Activated CD8-positive, alpha-beta memory T cell treated with anti-CD3 and anti-CD28 coated beads, Interleukin-2, amount 10 ng/mL, durations not matched to agents 7 days and 5 days (primary cell): ENCODE measurements around the gene ATP6AP2. TPM values are rescaled to one million over a fixed set of nuclear protein-coding genes. Genes with fewer than 3 reads are reported as not detected.
A peak's percentile ranks its signal among the peaks of the same experiment; 100 is the strongest.
"Not testable (repeated sequence)": the region's sequence is repeated elsewhere in the genome, so short reads cannot be mapped to it uniquely, and the experiment has no call there.

Experiments
- ATAC-seq: fragments of 150-1000 bp; cut with Tn5 transposase; one replicate; pipeline ENCODE4 v1.10.0; 2021; ENCODE audit warnings: moderate library complexity
- CTCF ChIA-PET: fragments of 350-600 bp; sonication (Branson Sonifier 250); formaldehyde crosslinking; loops from one replicate; lab custom pipeline; 2021; ENCODE audit warnings: antibody characterized with exemption; lab: Charles Lee
- DNase-seq: peaks from one replicate; pipeline ENCODE4 v3.0.0-alpha.2; 2020
- H3K27ac Mint-ChIP-seq: one replicate; pipeline ENCODE4 v1.8.0; 2021; ENCODE audit warnings: mild to moderate bottlenecking, mixed read lengths
- H3K27me3 Mint-ChIP-seq: one replicate; pipeline ENCODE4 v1.8.0; 2021; ENCODE audit warnings: mixed read lengths
- H3K36me3 Mint-ChIP-seq: one replicate; pipeline ENCODE4 v1.8.0; 2021; ENCODE audit warnings: mild to moderate bottlenecking, mixed read lengths
- H3K4me1 Mint-ChIP-seq: one replicate; pipeline ENCODE4 v1.8.0; 2021; ENCODE audit warnings: mixed read lengths
- H3K4me3 Mint-ChIP-seq: one replicate; pipeline ENCODE4 v1.8.0; 2021; ENCODE audit warnings: mild to moderate bottlenecking, moderate library complexity, mixed read lengths
- H3K9me3 Mint-ChIP-seq: one replicate; pipeline ENCODE4 v1.8.0; 2022; ENCODE audit warnings: low read depth, mixed read lengths
- total RNA-seq, 2 experiments: library from RNA; stranded (reverse); gene quantifications; one replicate each; pipeline ENCODE4 v1.2.3, GENCODE V29; 2021

The ATP6AP2 gene
- total RNA-seq, 2 experiments from 2014 or later, result 52.1 to 67.8 TPM

GRCh38 chrX:40581336-40581920 lies 658 bp downstream of the ATP6AP2 start:
- peak; percentile 40 for DNase-seq
- Mint-ChIP-seq H3K27ac (peak overlapping the region; percentile 76), H3K9me3 (no peaks in the 10 kb centered on the region), H3K4me3 (peak overlapping the region; percentile 72), H3K27me3 (no peaks in the 10 kb centered on the region), H3K36me3 (no peaks in the 10 kb centered on the region), H3K4me1 (peaks cover 26% of the 10 kb centered on the region)
- no peak for ATAC-seq
- CTCF ChIA-PET, result no interaction called here

GRCh38 chrX:40582178-40582577 lies 1.4 kb downstream of the ATP6AP2 start:
- Mint-ChIP-seq H3K4me3 (peak overlapping the region; percentile 72), H3K4me1 (peaks cover 26% of the 10 kb centered on the region)
- H3K36me3 Mint-ChIP-seq, DNase-seq, H3K27ac Mint-ChIP-seq, H3K9me3 Mint-ChIP-seq, CTCF ChIA-PET, H3K27me3 Mint-ChIP-seq, ATAC-seq: not testable (repeated sequence)

GRCh38 chrX:40582811-40583210 lies 2.0 kb downstream of the ATP6AP2 start:
- CTCF ChIA-PET, result no interaction called here

GRCh38 chrX:40587623-40588022 lies 6.9 kb downstream of the ATP6AP2 start:
- H3K4me3 Mint-ChIP-seq, H3K36me3 Mint-ChIP-seq, H3K27me3 Mint-ChIP-seq, DNase-seq, H3K9me3 Mint-ChIP-seq, H3K27ac Mint-ChIP-seq: not testable (repeated sequence)
- peak; percentile 52 for ATAC-seq
- CTCF ChIA-PET, result interaction anchor here (1.4 kb wide), 1 partner anchor 44 kb away, joined by 3 read pairs; no protein-coding TSS in a partner anchor
- peaks cover 35% of the 10 kb centered on the region for H3K4me1 Mint-ChIP-seq

More at GRCh38 chrX:40582811-40583210, 2.0 kb downstream of the ATP6AP2 start:
- no peak overlapping the region for H3K4me3 Mint-ChIP-seq
- H3K27ac Mint-ChIP-seq, result no peak overlapping the region
- H3K36me3 Mint-ChIP-seq, result no peaks in the 10 kb centered on the region
- no peaks in the 10 kb centered on the region for H3K9me3 Mint-ChIP-seq
- H3K27me3 Mint-ChIP-seq, result no peaks in the 10 kb centered on the region
- ATAC-seq (no peak), DNase-seq (no peak)
- H3K4me1 Mint-ChIP-seq, result peaks cover 30% of the 10 kb centered on the region

- not testable (repeated sequence) for DNase-seq, H3K9me3 Mint-ChIP-seq, H3K4me3 Mint-ChIP-seq, H3K27me3 Mint-ChIP-seq
- Mint-ChIP-seq H3K36me3 (peaks cover 18% of the 10 kb centered on the region), H3K4me1 (peaks cover 24% of the 10 kb centered on the region), H3K27ac (peak overlapping the region; percentile 71)
- ATAC-seq, result peak; percentile 83
- CTCF ChIA-PET, result interaction anchor here (0.8 kb wide), 1 partner anchor 9 kb away, joined by 3 read pairs; the partner anchor contains the start of gene ATP6AP2
Measured at GRCh38 chrX:40589616-40590321, 9.0 kb downstream of the ATP6AP2 start.

GRCh38 chrX:40603446-40603845 lies 22.7 kb downstream of the ATP6AP2 start:
- H3K27me3 Mint-ChIP-seq, result no peaks in the 10 kb centered on the region
- H3K36me3 Mint-ChIP-seq, result peaks cover 18% of the 10 kb centered on the region
- H3K27ac Mint-ChIP-seq, result no peak overlapping the region
- DNase-seq (no peak), ATAC-seq (no peak)
- no peaks in the 10 kb centered on the region for H3K4me1 Mint-ChIP-seq
- no peak overlapping the region for H3K4me3 Mint-ChIP-seq
- no peaks in the 10 kb centered on the region for H3K9me3 Mint-ChIP-seq
- CTCF ChIA-PET, result interaction anchor here (0.9 kb wide), 1 partner anchor 60 kb away, joined by 3 read pairs; no protein-coding TSS in a partner anchor

GRCh38 chrX:40607381-40607780 lies 26.6 kb downstream of the ATP6AP2 start:
- ATAC-seq (no peak), DNase-seq (no peak)
- Mint-ChIP-seq H3K4me3 (no peak overlapping the region), H3K9me3 (no peaks in the 10 kb centered on the region), H3K27ac (no peak overlapping the region), H3K27me3 (no peaks in the 10 kb centered on the region), H3K4me1 (no peaks in the 10 kb centered on the region), H3K36me3 (peaks cover 4% of the 10 kb centered on the region)
- CTCF ChIA-PET, result no interaction called here

GRCh38 chrX:40612511-40612910 lies 31.7 kb downstream of the ATP6AP2 start:
- Mint-ChIP-seq H3K9me3 (no peaks in the 10 kb centered on the region), H3K4me1 (no peaks in the 10 kb centered on the region), H3K36me3 (no peaks in the 10 kb centered on the region), H3K27ac (no peak overlapping the region), H3K4me3 (no peak overlapping the region), H3K27me3 (no peaks in the 10 kb centered on the region)
- CTCF ChIA-PET, result no interaction called here
- no peak for ATAC-seq
- no peak for DNase-seq

GRCh38 chrX:40615976-40616375 lies 35.2 kb downstream of the ATP6AP2 start:
- no peak for ATAC-seq
- CTCF ChIA-PET, result no interaction called here
- no peak for DNase-seq

GRCh38 chrX:40617566-40617965 lies 36.8 kb downstream of the ATP6AP2 start:
- no peak overlapping the region for H3K27ac Mint-ChIP-seq
- H3K36me3 Mint-ChIP-seq, result no peaks in the 10 kb centered on the region
- no peak overlapping the region for H3K4me3 Mint-ChIP-seq
- H3K27me3 Mint-ChIP-seq, result no peaks in the 10 kb centered on the region
- ATAC-seq (no peak), DNase-seq (no peak)
- no peaks in the 10 kb centered on the region for H3K9me3 Mint-ChIP-seq
- H3K4me1 Mint-ChIP-seq, result no peaks in the 10 kb centered on the region
- CTCF ChIA-PET, result interaction anchor here (1.0 kb wide), 1 partner anchor 177 kb away, joined by 3 read pairs; no protein-coding TSS in a partner anchor

More at GRCh38 chrX:40615976-40616375, 35.2 kb downstream of the ATP6AP2 start:
- no peaks in the 10 kb centered on the region for H3K27me3 Mint-ChIP-seq
- H3K4me1 Mint-ChIP-seq, result no peaks in the 10 kb centered on the region
- H3K4me3 Mint-ChIP-seq, result no peak overlapping the region
- H3K27ac Mint-ChIP-seq, result no peak overlapping the region
- H3K36me3 Mint-ChIP-seq, result no peaks in the 10 kb centered on the region
- H3K9me3 Mint-ChIP-seq, result no peaks in the 10 kb centered on the region

- Mint-ChIP-seq H3K36me3 (peaks cover 6% of the 10 kb centered on the region), H3K9me3 (no peaks in the 10 kb centered on the region), H3K27ac (no peak overlapping the region), H3K27me3 (no peaks in the 10 kb centered on the region), H3K4me1 (no peaks in the 10 kb centered on the region), H3K4me3 (no peak overlapping the region)
- DNase-seq (no peak), ATAC-seq (no peak)
- CTCF ChIA-PET, result no interaction called here
Measured at GRCh38 chrX:40622479-40623138, 41.8 kb downstream of the ATP6AP2 start.

GRCh38 chrX:40623139-40623536 lies 42.4 kb downstream of the ATP6AP2 start, which contains the start of gene MPC1L:
Gene MPC1L, plus strand, starts transcription at chrX:40623428. Its CDS starts 138 bp downstream, at chrX:40623566.
- Mint-ChIP-seq H3K4me1 (no peaks in the 10 kb centered on the region), H3K27me3 (no peaks in the 10 kb centered on the region), H3K36me3 (peaks cover 7% of the 10 kb centered on the region), H3K4me3 (no peak within 1 kb of the TSS), H3K27ac (no peak within 1 kb of the TSS), H3K9me3 (no peaks in the 10 kb centered on the region)
- CTCF ChIA-PET, result no interaction called here
- DNase-seq (no peak), ATAC-seq (no peak)

GRCh38 chrX:40623665-40624064 lies 42.9 kb downstream of the ATP6AP2 start:
- no peak for DNase-seq
- H3K4me3 Mint-ChIP-seq, result no peak overlapping the region
- H3K27ac Mint-ChIP-seq, result no peak overlapping the region
- peaks cover 10% of the 10 kb centered on the region for H3K36me3 Mint-ChIP-seq
- no peaks in the 10 kb centered on the region for H3K9me3 Mint-ChIP-seq
- CTCF ChIA-PET, result interaction anchor here (1.2 kb wide), 1 partner anchor 170 kb away, joined by 3 read pairs; no protein-coding TSS in a partner anchor
- H3K27me3 Mint-ChIP-seq, result no peaks in the 10 kb centered on the region
- no peaks in the 10 kb centered on the region for H3K4me1 Mint-ChIP-seq
- no peak for ATAC-seq
